NCI-H460 (cell line): ENCODE data around the gene KBTBD4. TPM values are rescaled to one million over a fixed set of nuclear protein-coding genes. Genes with fewer than 3 reads are reported as not detected.
"Not testable (repeated sequence)": the region's sequence is repeated elsewhere in the genome, so short reads cannot be mapped to it uniquely, and the experiment has no call there.

Experiments
- DNase-seq: peaks from one replicate; pipeline ENCODE4 v3.0.0-alpha.2; 2016; ENCODE audit warnings: low read depth; ENCODE audit errors: extremely low read depth
- total RNA-seq: library from RNA; depleted of rRNA; stranded (reverse); fragments of >200 nt; shearing (Covaris generic); gene quantifications from 2 replicates; pipeline ENCODE4 v1.2.3, GENCODE V29; 2014

Gene KBTBD4
- total RNA-seq, 1 experiment from 2014 or later = 10.9 TPM

DNA sequence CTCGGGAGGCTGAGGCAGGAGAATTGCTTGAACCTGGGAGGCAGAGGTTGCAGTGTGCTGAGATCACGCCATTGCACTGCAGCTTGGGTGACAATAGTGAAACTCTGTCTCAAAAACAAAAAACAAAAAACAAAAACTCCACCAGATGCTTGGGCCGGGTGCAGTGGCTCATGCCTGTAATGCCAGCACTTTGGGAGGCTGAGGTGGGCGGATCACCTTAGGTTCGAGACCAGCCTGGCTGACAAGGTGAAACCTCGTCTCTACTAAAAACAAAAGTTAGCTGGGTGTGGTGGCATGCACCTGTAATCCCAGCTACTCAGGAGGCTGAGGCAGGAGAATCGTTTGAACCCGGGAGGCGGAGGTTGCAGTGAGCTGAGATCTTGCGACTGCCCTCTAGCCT is 14.4 kb downstream of the KBTBD4 start:
- DNase-seq = not testable (repeated sequence)

DNA sequence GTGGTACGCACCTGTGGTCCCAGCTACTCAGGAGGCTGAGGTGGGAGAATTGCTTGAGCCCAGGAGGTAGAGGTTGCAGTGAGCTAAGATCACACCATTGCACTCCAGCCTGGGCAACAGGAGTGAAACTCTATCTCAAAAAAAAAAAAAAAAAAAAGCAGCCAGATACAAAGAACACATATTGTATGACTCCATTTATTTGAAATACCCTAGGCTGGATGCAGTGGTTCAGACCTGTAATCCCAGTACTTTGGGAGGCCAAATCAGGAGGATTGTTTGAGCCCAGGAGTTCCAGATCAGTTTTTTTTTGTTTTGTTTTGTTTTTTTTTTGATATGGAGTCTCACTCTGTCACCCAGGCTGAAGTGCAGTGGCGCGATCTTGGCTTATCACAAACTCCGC is 16.4 kb downstream of the KBTBD4 start:
- DNase-seq = not testable (repeated sequence)

DNA sequence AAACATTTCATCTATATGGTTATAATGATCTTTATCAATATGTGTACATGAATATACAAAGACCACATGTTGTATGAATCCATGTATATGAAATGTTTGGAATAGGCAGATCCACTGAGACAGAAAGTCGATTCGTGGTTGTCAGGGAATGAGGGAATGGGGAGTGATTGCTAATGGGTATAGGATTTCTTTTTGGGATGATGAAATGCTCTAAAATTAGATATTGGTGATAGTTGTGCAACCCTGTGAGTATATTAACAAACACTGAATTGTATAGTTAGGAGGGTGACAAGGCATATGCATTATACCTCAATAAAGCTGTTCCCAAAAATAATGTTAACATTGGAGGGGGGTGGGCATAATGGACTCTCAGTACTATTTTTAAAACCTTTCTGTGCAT is 18.3 kb downstream of the KBTBD4 start:
- DNase-seq = no peak

DNA sequence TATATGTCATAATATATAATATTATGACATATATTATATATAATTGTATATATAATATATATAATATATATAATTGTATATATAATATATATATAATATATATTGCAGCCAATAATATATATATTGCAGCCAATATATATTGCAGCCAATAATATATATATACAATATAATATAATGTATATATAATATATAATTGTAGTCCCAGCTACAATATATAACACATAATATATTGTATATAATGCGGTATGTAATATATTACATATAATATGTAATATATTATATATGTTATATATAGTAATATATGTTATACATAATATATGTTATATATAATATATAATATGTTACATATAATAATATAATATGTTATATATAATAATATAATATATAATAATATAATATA is 20.1 kb downstream of the KBTBD4 start:
- DNase-seq = no peak

DNA sequence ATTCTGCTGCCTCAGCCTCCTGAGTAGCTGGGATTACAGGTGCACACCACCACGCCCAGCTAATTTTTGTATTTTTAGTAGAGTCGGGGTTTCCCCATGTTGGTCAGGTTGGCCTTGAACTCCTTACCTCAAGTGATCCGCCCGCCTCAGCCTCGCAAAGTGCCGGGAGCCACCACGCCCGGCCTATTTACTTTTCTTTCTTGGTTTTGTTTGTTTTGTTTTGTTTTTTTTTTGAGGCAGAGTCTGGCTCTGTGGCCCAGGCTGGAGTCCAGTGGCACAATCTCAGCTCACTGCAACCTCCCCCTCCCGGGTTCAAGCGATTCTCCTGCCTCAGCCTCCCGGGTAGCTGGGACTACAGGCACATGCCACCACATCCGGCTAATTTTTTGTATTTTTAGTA is 21.8 kb downstream of the KBTBD4 start:
- DNase-seq = not testable (repeated sequence)

DNA sequence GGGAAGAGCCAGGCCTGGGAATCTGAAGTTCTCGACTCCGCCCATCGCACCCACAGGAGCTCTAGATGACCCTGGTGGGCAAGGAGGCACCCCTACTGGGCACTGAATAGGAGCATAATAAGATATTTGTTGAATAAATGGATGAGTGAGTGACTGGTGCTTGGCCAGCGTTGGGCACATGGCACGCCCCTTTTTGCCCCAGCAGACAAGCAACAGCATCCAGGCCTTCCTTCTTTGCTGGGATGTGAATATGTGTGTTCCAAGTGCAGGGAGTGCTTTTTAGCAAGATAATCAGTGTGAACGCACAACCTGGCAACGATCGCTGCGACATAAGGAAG is 25.4 kb downstream of the KBTBD4 start:
- no peak for DNase-seq

DNA sequence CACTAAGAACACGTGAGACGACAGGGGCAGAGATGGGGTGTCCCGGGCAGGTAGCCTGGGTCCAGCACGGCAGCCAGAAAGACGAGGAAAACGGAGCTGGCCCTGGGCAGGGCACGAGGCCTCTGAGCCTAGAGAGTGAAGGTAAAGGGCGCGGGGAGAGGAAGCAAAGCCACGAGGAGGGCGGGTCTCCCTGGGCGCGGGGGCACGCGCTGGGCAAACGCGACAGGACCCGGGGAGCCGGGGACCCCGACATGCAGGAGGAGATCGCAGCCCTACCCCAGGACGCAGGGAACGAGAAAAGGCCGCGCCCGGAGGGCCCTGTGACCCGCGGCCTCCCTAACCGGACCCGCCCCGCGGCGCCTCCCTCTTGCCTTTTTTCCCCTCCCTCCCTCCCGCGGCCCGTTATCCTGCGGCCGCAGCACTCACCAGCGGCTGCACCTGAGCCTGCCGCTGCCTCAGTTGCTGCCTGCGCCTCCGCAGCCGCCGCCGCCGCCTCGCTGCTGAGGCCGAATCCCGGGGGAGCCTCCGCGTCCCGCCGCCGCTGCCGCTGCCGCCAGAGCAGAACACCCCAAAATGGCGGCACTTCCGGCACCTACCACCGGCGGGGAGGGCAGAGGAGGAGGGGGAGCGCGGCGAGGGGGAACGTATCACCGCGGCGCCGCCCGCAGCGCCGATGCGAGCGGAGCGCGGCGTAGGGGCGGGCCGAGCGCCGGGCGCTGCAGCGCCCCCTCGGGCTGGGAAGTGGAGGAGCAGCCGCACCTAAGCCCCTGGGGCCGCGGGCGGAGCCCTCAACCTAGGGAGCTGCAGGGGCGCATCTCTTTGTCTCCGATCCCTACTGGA is 26.0 kb downstream of the KBTBD4 start, which contains the start of gene CELF1:
TSS of gene CELF1 (minus strand) at position 567 of the 840 bp plus-strand sequence. CDS start 53,609 bp downstream, outside the sequence.
- DNase-seq = peak; percentile 83

DNA sequence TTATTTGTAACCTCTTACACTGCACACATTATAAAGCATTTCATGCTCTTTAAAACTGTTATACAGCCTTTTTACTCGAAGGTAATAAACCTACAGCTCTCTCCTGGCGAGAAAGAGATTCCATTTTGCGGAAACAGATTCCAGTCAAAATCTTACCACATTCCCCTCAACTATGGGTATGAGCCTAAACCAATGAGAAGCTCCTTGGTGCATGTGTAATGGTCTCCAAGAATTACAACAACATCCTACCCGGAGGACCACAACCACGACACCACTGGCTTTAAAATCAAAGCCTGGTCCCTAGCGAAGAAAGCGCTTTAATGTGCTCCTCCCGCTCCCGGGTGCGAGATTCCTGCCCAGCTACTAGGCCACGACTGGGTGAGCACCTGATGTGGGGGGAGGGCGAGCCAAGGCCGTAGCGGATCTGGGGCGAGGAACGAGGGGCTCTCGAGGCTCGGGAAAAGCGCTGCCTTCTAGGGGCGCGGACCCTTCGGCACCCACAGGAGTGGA is 26.7 kb downstream of the KBTBD4 start:
- no peak for DNase-seq

DNA sequence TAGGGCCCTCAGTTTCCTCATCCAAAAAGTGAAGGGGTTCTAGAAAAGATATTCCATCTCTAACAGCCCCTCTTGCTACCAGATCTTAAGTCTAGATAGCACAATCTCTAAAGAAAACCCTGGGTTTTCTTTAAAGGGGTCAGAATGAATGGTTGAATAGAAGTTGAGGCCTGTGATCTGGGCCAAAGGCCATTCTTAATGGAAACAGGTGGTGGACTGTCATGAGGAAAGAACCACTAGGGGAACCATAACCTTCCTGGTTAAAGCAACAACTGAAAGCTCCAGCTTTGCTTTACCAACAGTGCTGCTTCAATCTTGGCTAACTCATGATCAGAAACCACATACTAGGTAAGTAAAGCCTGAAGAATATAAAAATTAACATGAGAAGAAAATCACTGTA is 27.7 kb downstream of the KBTBD4 start:
- no peak for DNase-seq

DNA sequence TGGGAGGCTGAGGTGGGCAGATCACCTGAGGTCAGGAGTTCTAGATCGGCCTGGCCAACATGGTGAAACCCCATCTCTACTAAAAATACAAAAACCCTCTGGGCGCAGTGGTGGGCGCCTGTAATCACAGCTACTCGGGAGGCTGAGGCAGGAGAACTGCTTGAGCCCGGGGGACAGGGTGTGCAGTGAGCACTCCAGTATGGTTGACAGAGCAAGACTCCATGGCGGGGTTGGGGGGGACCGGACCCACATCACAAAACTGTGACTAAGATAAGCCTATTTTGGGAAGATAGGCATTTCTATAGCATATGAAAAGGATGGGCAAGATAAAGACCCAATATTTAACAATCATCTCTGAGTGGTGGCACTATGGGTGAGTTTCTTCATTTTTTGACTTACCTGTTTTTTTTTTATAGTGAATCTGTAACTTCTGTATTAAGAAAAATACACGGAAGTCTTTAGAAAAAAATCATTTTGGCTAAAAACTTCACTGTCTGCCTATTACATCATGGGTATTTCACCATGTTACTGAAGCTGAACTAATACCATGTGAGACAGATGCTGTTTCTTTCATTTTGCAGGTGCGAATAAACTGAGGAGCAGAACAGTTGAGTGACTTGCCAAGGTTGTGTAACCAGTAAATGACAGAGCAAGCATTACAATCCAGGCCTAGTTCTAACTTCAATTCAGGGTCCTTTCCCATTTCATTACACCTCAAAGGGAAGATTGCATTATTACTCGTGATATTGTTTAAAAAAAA is 28.3 kb downstream of the KBTBD4 start:
- DNase-seq = no peak

DNA sequence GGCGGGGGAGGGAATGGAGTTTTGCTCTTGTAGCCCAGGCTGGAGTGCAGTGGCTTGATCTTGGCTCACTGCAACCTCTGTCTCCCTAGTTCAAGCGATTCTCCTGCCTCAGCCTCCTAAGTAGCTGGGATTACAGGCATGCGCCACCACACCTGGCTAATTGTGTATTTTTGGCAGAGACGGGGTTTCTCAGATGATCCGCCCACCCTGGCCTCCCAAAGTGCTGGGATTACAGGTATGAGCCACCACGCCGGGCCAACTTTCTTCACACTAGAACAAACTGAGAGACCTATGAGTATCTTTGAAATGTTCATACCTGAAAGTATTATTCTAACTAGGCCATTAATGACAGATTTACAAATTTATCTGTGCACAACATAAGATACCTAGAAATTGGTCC is 32.5 kb downstream of the KBTBD4 start:
- not testable (repeated sequence) for DNase-seq

DNA sequence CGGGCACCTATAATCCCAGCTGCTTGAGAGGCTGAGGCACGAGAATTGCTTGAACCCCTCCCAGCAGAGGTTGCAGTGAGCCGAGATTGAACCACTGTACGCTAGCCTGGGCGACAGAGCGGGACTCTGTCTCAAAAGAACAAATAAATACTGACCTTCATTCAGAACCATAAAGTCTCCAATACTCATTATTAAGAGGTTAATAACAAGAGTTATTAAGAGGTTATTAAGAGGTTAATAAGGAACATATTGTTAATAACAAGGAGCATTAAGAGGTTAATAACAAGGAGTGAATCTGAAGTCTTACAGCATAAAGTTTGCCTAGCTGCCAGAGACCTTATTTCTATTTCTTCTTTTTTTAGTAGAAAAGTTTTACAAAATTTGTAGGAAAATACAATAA is 33.5 kb downstream of the KBTBD4 start:
- no peak for DNase-seq

DNA sequence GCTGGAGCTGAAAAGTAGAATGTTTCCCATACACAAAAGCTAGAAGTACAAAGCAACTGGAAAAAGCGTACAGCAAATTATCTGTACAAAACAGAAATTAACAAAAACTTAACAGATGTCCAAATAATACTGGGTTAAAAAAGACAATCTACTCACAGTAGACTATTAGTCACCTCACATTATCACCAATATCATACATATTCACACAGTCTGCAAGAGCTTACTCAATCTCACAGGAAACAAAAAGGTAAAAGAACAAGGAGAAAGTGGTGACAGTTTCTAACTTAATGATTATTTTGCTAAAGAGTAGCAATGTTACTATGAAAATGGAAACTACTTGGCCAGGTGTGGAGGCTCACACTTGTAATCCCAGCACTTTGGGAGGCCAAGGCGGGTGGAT is 37.7 kb downstream of the KBTBD4 start:
- no peak for DNase-seq

DNA sequence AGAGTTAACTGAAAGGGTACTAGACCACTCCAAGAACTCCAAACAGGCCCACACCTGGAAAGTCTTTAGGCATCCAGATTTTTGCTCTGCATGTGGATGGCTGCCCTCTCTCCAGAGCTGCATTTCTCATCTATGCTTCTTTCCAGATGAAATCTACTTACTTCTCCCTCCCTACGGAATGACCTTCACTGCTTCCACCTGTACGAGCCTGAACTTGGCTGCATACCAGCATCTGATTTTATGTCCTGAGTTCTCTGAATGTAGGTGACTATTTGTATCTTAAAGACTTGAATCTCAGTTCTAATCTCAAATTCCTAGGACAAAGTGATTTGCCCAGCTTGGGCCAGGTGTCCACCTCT is 39.1 kb downstream of the KBTBD4 start:
- DNase-seq = no peak

DNA sequence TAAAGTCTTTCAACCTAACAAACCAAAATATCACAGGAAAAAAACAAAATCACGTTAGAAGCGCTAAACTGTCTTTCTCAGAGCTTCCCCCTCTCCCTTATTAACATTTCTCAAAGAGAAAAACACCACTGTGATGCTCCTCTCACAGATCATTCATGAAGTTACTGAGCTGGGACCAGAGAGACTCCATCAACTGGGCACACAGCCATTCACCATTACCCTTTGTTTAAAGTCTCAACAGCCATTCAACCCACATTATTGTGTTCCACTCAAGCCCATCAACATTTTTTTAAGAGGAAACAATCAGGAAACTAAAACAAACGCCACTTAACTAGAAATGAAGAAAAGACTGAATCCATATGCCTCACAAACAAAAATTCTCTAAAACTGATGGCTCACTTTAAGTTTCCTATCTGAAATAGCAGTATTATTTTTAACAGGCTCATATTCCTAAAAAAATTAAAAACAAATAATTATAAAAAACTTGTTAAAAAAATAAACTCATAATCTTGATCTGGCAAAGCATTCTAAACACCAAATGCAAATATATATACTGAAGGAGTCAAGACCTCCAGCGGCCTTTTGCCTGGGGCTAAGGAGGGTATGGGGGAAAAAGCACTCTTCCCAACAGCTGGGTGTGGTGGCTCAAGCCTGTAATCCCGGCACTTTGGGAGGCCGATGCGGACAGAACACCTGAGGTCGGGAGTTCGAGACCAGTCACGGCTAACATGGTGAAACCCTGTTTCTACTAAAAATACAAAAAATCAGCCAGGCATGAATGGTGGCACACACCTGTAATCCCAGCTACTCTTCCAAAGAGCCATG is 39.8 kb downstream of the KBTBD4 start:
- no peak for DNase-seq

DNA sequence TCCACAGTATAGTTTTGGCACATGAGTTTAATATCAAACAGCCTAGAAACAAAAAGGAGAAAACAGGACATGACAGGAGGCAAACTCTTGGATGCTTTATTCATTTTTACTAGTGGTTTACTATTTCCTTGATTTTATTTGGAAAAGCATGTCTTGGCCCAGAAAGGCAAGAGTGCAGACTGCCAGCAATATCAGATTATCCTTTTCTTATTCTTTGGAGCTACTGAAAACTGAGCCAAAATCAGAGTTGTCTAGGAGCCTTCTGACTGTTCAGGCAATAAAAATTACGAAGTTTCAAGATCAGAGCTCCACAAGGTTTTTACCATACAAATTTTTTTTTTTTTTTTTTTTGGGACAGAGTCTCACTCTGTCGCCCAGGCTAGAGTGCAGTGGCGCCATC is 41.9 kb downstream of the KBTBD4 start:
- no peak for DNase-seq

DNA sequence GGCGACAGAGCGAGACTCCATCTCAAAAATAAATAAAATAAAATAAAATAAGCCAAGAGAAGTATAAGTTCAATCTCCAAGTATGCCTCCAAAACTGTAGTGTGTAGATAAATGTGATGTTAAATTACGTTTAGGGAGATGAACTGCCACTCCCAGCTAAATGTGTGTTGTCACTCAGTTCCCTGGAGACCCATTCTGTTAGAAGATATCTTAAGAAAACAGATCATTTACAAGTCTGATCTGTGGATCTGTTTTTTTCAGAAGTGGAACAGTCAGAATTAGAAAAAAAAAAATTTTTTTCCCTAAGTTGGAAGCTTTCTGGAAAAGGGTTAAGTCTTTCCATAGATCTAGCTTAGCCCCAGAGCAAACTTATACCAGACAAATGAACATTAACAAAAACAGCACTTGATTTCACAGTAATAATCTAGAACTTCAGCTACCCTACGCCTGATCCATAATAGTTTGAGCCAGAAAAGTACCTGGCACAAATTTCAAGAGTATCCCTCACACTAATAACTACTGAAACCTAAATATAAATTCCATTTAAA is 44.0 kb downstream of the KBTBD4 start:
- DNase-seq = no peak

DNA sequence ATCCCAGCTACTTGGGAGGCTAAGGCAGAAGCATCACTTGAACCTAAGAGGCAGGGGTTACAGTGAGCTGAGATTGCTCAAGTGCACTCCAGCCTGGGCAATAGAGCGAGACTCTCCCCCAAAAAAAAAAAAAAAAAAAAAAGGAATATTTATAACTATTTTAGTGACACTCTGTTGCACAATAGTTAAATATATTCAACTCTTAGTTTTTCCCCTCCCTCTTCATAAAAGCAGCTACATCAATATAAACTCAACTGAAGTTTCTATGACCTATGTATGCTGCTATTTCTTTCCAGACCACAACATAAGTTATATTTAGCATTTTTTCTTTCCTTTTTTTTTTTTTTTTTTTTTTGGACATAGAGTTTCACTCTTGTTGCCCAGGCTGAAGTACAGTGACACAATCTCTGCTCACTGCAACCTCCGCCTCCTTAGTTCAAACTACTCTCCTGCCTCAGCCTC is 45.0 kb downstream of the KBTBD4 start:
- DNase-seq = no peak

DNA sequence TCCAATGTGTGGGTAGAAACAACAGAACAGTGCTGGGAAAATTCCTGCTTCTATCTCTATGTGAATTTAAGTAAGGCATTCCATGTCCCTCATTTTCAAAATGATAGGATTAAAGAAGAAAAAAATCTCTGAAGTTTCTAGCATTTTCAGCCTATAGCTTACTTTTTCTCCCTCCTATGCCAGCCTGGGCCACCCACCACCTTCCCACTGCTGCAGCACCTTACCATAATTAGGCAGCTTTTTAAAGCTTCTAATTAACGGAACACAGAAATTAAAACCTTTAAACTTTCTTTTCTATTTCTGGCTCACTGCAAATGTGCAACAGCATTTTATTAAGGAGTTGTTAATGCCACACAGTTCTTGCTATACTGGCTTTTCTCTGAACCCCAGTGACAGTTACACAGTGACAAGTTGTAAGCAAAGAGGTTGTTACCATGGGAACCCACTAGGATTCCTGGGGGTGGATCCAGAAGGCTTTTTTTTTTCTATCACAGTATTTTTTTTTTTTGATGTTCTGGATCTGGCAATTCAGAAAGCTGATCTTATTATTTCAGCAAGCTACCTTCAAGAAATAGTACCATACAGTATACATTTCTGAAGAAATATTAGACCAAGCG is 46.1 kb downstream of the KBTBD4 start:
- no peak for DNase-seq

DNA sequence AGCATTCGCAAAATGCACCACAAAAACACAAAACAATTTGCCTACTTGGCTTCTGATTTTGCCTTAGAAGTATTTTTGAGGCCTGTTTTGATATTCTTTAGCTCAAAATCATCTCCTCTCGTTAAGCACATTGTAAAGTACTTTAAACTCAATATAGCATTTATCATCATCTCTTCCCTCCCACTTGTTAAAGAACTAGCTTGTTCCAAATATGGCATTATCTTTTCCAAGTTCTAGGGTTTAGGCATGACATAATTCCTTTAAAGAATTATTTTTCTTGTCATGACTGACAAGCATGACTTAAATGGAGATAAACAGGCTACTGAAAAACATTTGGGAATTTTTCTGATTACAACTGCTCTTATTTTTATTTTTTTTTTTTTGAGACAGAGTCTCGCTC is 47.1 kb downstream of the KBTBD4 start:
- DNase-seq = no peak
